OCI-LY1 (cell line): ENCODE data around the gene EPHA2.
"Not testable (repeated sequence)": the region's sequence is repeated elsewhere in the genome, so short reads cannot be mapped to it uniquely, and the experiment has no call there.

Experiments
- H2AFZ ChIP-seq: fragments of 200-600 bp; sonication (generic), shearing (Covaris generic); 2 replicates; pipeline ENCODE4 v1.6.0; 2014; ENCODE audit warnings: antibody characterized with exemption, mild to moderate bottlenecking, low read length
- H3F3A ChIP-seq: fragments of 200-600 bp; sonication (generic), shearing (Covaris generic); 2 replicates; pipeline ENCODE4 v1.6.0; 2014; ENCODE audit warnings: mild to moderate bottlenecking, antibody characterized with exemption, low read length, moderate library complexity; ENCODE audit not compliant: insufficient read depth
- H3K27ac ChIP-seq: fragments of 200-600 bp; sonication (generic); 2 replicates; pipeline ENCODE4 v1.5.1; 2014; ENCODE audit warnings: low read length, mixed run types, mild to moderate bottlenecking, low read depth; ENCODE audit not compliant: poor library complexity, severe bottlenecking
- H3K27me3 ChIP-seq: fragments of 200-600 bp; sonication (generic); 2 replicates; pipeline ENCODE4 v1.6.0; 2014; ENCODE audit warnings: antibody characterized with exemption, mild to moderate bottlenecking, low read length, moderate library complexity; ENCODE audit not compliant: insufficient read depth
- H3K36me3 ChIP-seq: fragments of 200-600 bp; sonication (generic); 2 replicates; pipeline ENCODE4 v1.6.1; 2014; ENCODE audit warnings: mild to moderate bottlenecking, antibody characterized with exemption, low read length, moderate library complexity, mixed read lengths; ENCODE audit not compliant: insufficient read depth
- H3K4me1 ChIP-seq: fragments of 200-600 bp; sonication (generic); 2 replicates; pipeline ENCODE4 v1.5.1; 2014; ENCODE audit warnings: mild to moderate bottlenecking, low read length, moderate library complexity; ENCODE audit not compliant: insufficient read depth, severe bottlenecking
- H3K4me2 ChIP-seq: fragments of 200-600 bp; sonication (generic), shearing (Covaris generic); 2 replicates; pipeline ENCODE4 v1.6.1; 2014; ENCODE audit warnings: low read length
- H3K4me3 ChIP-seq: fragments of 200-600 bp; sonication (generic); 2 replicates; pipeline ENCODE4 v1.5.1; 2014; ENCODE audit warnings: low read length, low read depth, mild to moderate bottlenecking, mixed read lengths; ENCODE audit not compliant: poor library complexity, severe bottlenecking
- H3K79me2 ChIP-seq: fragments of 200-600 bp; shearing (Covaris generic); 2 replicates; pipeline ENCODE4 v1.6.1; 2016; ENCODE audit warnings: mixed run types, low read length, mixed read lengths; ENCODE audit not compliant: insufficient read depth
- H3K9ac ChIP-seq: fragments of 200-600 bp; sonication (generic), shearing (Covaris generic); 2 replicates; pipeline ENCODE4 v1.6.1; 2014; ENCODE audit warnings: mild to moderate bottlenecking, low read length, mixed read lengths
- H3K9me2 ChIP-seq: fragments of 200-600 bp; sonication (generic), shearing (Covaris generic); 2 replicates; pipeline ENCODE4 v1.6.1; 2014; ENCODE audit warnings: low read depth, mild to moderate bottlenecking, low read length, mixed read lengths
- H3K9me3 ChIP-seq: fragments of 200-600 bp; shearing (Covaris generic); 2 replicates; pipeline ENCODE4 v1.6.1; 2014; ENCODE audit warnings: low read length, mixed read lengths
- H4K20me1 ChIP-seq: fragments of 200-600 bp; sonication (generic), shearing (Covaris generic); 2 replicates; pipeline ENCODE4 v1.6.0; 2016; ENCODE audit warnings: mild to moderate bottlenecking, low read length; ENCODE audit not compliant: insufficient read depth
- EZH2 ChIP-seq: fragments of 200-600 bp; sonication (generic), shearing (Covaris generic); IDR thresholded peaks from 2 replicates; pipeline ENCODE4 v1.8.0; 2017; ENCODE audit warnings: borderline replicate concordance, mixed run types, mild to moderate bottlenecking, antibody characterized with exemption, low read length, moderate library complexity, mixed read lengths
- TF ChIP-seq, protein P1 (sequence below): fragments of 200-600 bp; sonication (generic), shearing (Covaris generic); IDR thresholded peaks from 2 replicates; pipeline ENCODE4 v1.5.1; 2017; ENCODE audit warnings: mild to moderate bottlenecking, antibody characterized with exemption, low read length, moderate library complexity, mixed read lengths

Gene EPHA2

GRCh38 chr1:16164213-16165072 lies 8.6 kb upstream of the EPHA2 start:
- no peaks in the 10 kb centered on the region for H3K9me3 ChIP-seq
- H3K4me3 ChIP-seq = no peak overlapping the region
- H3K27me3 ChIP-seq = peaks cover 4% of the 10 kb centered on the region
- no peaks in the 10 kb centered on the region for H4K20me1 ChIP-seq
- H3K9me2 ChIP-seq = no peaks in the 10 kb centered on the region
- H3K4me2 ChIP-seq = no peak overlapping the region
- TF ChIP-seq, protein P1, sequence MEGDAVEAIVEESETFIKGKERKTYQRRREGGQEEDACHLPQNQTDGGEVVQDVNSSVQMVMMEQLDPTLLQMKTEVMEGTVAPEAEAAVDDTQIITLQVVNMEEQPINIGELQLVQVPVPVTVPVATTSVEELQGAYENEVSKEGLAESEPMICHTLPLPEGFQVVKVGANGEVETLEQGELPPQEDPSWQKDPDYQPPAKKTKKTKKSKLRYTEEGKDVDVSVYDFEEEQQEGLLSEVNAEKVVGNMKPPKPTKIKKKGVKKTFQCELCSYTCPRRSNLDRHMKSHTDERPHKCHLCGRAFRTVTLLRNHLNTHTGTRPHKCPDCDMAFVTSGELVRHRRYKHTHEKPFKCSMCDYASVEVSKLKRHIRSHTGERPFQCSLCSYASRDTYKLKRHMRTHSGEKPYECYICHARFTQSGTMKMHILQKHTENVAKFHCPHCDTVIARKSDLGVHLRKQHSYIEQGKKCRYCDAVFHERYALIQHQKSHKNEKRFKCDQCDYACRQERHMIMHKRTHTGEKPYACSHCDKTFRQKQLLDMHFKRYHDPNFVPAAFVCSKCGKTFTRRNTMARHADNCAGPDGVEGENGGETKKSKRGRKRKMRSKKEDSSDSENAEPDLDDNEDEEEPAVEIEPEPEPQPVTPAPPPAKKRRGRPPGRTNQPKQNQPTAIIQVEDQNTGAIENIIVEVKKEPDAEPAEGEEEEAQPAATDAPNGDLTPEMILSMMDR = no peak
- TF ChIP-seq EZH2 = no peak
- H3K27ac ChIP-seq = no peak overlapping the region
- no peak overlapping the region for H2AFZ ChIP-seq
- no peaks in the 10 kb centered on the region for H3K36me3 ChIP-seq
- H3F3A ChIP-seq = no peaks in the 10 kb centered on the region
- H3K9ac ChIP-seq = no peak overlapping the region
- no peaks in the 10 kb centered on the region for H3K79me2 ChIP-seq
- peaks cover 19% of the 10 kb centered on the region for H3K4me1 ChIP-seq

DNA sequence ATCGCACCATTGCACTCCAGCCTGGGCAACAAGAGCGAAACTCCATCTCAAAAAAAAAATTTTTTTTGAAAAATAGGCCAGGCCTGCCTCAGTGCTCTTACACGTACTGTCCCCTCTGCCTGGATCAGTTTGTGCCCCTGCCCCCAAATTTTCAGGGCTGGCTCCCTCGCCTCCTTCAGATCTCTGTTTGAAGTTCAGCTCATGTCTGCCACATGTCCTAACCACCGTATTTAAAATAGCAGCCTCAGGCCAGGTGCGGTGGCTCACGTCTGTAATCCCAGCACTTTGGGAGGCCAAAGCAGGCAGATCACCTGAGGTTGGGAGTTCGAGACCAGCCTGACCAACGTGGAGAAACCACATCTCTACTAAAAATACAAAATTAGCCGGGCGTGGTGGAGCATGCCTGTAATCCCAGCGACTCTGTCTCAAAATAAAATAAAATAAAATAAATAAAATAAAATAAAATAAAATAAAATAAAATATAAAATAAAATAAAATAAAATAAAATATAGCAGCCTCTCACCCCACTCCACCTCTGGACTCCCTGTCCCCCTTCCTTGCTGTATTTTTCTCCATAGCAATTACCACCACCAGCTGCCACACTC lies 7.8 kb upstream of the EPHA2 start:
- H3K4me2 ChIP-seq, H4K20me1 ChIP-seq, H3K9ac ChIP-seq, H3K36me3 ChIP-seq, H2AFZ ChIP-seq, H3K9me2 ChIP-seq, H3K27me3 ChIP-seq, H3K4me3 ChIP-seq, H3K27ac ChIP-seq, H3F3A ChIP-seq, H3K9me3 ChIP-seq, H3K79me2 ChIP-seq: not testable (repeated sequence)
- peaks cover 12% of the 10 kb centered on the region for H3K4me1 ChIP-seq

GRCh38 chr1:16162163-16162822 lies 6.4 kb upstream of the EPHA2 start:
- H3K9me3 ChIP-seq = no peaks in the 10 kb centered on the region
- H3K27me3 ChIP-seq = peaks cover 4% of the 10 kb centered on the region
- H2AFZ ChIP-seq = no peak overlapping the region
- H3K36me3 ChIP-seq = no peaks in the 10 kb centered on the region
- H3K9me2 ChIP-seq = no peaks in the 10 kb centered on the region
- H3K4me2 ChIP-seq = peak overlapping the region; percentile 40
- no peak overlapping the region for H3K27ac ChIP-seq
- TF ChIP-seq, protein P1 = no peak
- TF ChIP-seq EZH2 = no peak
- no peaks in the 10 kb centered on the region for H3K79me2 ChIP-seq
- no peak overlapping the region for H3K4me3 ChIP-seq
- no peaks in the 10 kb centered on the region for H4K20me1 ChIP-seq
- no peaks in the 10 kb centered on the region for H3F3A ChIP-seq
- no peak overlapping the region for H3K9ac ChIP-seq
- peaks cover 4% of the 10 kb centered on the region for H3K4me1 ChIP-seq
